Measurements from ENCODE around the gene BICC1. TPM values are rescaled to one million over a fixed set of nuclear protein-coding genes. Genes with fewer than 3 reads are reported as not detected.
A peak's percentile ranks its signal among the peaks of the same experiment; 100 is the strongest.

The BICC1 gene
- total and polyA plus RNA-seq, 10 donors = 0.86 to 5.4 (median 3.5) TPM

DNA sequence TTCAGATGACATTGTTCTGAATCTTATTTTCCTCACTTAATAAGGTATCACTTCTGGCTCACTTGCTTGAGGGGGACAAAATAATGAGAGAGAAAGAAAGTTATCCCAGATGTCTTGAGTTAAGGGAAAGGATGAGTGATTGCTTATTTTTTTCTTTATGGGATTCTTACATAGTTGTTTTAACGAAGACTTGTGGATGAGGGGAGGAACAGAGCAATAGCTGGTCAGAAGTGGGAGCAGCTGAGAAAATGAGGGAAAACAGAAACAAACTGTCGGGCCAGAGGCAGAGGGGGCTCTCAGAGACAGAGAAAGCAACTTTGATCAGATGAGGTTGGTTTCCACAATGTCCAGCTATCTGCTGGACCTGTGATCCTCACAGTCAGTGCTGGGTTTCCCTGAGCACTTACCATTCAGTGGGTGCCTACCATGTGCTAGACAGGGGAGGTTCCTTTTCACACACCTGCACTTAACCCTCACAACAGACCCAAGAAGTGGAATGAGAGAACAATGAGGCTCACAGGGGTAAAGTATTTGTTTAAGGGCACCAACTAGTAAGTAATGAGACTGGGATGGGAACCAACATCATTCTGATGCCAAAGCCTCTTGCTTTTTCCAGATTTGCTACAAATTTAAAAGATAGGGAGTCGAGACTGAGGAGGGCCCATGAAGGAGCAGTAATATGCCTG is 64.2 kb downstream of the BICC1 start:
- no peaks in the 10 kb centered on the region for H3K9me3 ChIP-seq
- WGBS, 5 donors = 55 to 70% (median 62%) methylated on average over 3 of the region's 3 CpGs
- DNase-seq = no peak
- peak overlapping the region in 7 of 8 donors; percentile 14 to 46 (median 42) for H3K27ac ChIP-seq
- TF ChIP-seq, protein P1, sequence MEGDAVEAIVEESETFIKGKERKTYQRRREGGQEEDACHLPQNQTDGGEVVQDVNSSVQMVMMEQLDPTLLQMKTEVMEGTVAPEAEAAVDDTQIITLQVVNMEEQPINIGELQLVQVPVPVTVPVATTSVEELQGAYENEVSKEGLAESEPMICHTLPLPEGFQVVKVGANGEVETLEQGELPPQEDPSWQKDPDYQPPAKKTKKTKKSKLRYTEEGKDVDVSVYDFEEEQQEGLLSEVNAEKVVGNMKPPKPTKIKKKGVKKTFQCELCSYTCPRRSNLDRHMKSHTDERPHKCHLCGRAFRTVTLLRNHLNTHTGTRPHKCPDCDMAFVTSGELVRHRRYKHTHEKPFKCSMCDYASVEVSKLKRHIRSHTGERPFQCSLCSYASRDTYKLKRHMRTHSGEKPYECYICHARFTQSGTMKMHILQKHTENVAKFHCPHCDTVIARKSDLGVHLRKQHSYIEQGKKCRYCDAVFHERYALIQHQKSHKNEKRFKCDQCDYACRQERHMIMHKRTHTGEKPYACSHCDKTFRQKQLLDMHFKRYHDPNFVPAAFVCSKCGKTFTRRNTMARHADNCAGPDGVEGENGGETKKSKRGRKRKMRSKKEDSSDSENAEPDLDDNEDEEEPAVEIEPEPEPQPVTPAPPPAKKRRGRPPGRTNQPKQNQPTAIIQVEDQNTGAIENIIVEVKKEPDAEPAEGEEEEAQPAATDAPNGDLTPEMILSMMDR (IDR thresholded peaks at IDR 0.05 in 8 of 11, conservative IDR thresholded peaks at IDR 0.05 in 3 of 11) = no peak
- TF ChIP-seq POLR2AphosphoS5 (IDR thresholded peaks at IDR 0.05) = no peak
- TF ChIP-seq POLR2A (IDR thresholded peaks at IDR 0.05) = no peak
- peaks cover 0 to 15% (median 7%) of the 10 kb centered on the region in 6 donors for H3K4me1 ChIP-seq
- H3K4me3 ChIP-seq = no peak overlapping the region
- intact Hi-C loops (cut with DNase I; ENCODE audit: low total_unique reads) = no loop called here
- no peaks in the 10 kb centered on the region for H3K27me3 ChIP-seq (replicated peaks in 1 of 7)
- H3K36me3 ChIP-seq = no peaks in the 10 kb centered on the region

DNA sequence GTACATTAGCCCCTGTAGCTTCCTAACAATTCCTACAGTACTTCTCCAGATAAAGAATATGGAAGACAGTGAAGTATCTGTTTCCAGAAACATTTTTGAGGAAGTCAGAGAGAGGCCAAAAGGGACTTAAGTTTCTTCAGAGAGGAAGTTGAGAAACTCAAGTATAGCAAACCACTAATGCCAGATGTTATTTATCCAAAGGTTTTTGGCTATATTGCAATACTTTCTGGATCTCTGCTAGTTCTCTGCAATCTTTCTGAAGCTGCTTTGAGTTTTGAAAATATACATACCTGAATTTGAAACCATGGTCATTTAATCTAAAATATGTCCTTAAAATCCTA is 64.7 kb downstream of the BICC1 start:
- Histone ChIP-seq H3K4me3 (no peak overlapping the region), H3K9me3 (no peaks in the 10 kb centered on the region), H3K27me3 (replicated peaks in 1 of 7) (no peaks in the 10 kb centered on the region), H3K36me3 (no peaks in the 10 kb centered on the region), H3K4me1 (peaks cover 0 to 15% (median 7%) of the 10 kb centered on the region in 6 donors), H3K27ac (peak overlapping the region in 6 of 8 donors; percentile 21 to 46 (median 42))
- DNase-seq = no peak
- TF ChIP-seq POLR2A (IDR thresholded peaks at IDR 0.05) (no peak), POLR2AphosphoS5 (IDR thresholded peaks at IDR 0.05) (no peak)
- TF ChIP-seq, protein P1 (IDR thresholded peaks at IDR 0.05 in 8 of 11, conservative IDR thresholded peaks at IDR 0.05 in 3 of 11) = no peak
- intact Hi-C loops (cut with DNase I; ENCODE audit: low total_unique reads) = no loop called here

DNA sequence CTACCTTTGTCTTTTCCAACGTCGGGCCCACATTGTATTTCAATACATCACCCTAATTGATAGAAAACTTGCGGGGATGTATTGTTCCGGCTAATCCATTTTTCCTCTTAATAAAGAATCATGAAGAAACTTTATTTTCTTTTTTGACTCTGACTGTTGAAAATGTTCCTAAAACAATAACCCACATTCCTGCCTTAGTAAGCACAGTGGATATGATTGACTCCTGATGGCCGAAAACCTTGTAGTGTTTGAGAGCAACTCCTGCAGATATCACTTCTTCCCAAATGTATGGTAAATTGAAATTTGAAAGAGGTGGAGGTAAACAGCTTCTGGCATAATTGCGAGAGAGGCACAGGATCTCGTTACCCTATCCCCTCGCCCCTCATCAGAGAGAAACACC is 65.7 kb downstream of the BICC1 start:
- Histone ChIP-seq H3K27ac (peak overlapping the region in 2 of 8 donors; percentile 27 to 43), H3K9me3 (peaks cover 0 to 5% (median 0%) of the 10 kb centered on the region in 8 donors)
- 89 to 96% (median 92%) methylated on average over 8 of the region's 8 CpGs for WGBS, 5 donors

DNA sequence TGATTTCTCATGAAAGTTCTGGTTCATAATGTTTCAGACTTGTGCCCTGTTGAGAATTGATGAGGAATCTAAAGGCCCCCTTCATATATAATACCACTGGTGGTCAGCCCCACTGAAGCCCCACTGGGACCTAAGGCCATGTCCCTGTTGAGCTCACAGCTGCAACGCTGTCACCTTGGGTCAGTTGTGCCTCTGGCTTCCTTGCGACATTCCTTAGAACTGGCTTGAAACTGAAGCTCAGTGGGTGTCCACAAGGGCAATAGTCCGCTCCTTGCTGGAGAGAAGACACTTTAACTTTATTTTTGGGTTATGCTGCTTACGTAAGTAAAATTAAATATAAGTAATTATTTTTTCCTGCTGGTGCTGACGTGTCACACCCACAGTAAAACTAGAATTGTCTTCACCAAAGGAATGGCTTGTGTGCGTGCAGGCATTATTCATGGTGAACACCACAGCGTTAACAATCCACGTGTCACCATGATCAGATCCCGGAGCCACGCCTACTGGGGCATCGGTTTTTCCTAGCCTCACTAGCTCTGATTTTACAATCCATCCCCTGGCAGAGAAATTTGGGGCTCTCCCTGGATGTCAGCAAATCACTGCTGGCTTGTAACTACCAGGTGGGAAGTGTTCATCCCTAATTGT is 66.5 kb downstream of the BICC1 start:
- intact Hi-C loops (cut with DNase I; ENCODE audit: low total_unique reads) = no loop called here
- no peak overlapping the region for H3K27ac ChIP-seq
- H3K9me3 ChIP-seq = peaks cover 0 to 5% (median 0%) of the 10 kb centered on the region in 8 donors
- H3K4me1 ChIP-seq = peaks cover 0 to 15% (median 7%) of the 10 kb centered on the region in 6 donors
- H3K36me3 ChIP-seq = no peaks in the 10 kb centered on the region
- no peak overlapping the region for H3K4me3 ChIP-seq
- H3K27me3 ChIP-seq (replicated peaks in 1 of 7) = no peaks in the 10 kb centered on the region
- TF ChIP-seq POLR2A (IDR thresholded peaks at IDR 0.05) = no peak
- no peak for TF ChIP-seq POLR2AphosphoS5 (IDR thresholded peaks at IDR 0.05)
- TF ChIP-seq, protein P1 (IDR thresholded peaks at IDR 0.05 in 8 of 11, conservative IDR thresholded peaks at IDR 0.05 in 3 of 11) = no peak
- WGBS, 5 donors = 87 to 96% (median 91%) methylated on average over 11 of the region's 11 CpGs
- DNase-seq = no peak

More for the DNA sequence above, 65.7 kb downstream of the BICC1 start:
- intact Hi-C loops (cut with DNase I; ENCODE audit: low total_unique reads) = no loop called here
- Histone ChIP-seq H3K36me3 (no peaks in the 10 kb centered on the region), H3K4me1 (peaks cover 0 to 15% (median 7%) of the 10 kb centered on the region in 6 donors), H3K27me3 (replicated peaks in 1 of 7) (no peaks in the 10 kb centered on the region), H3K4me3 (no peak overlapping the region)
- no peak for DNase-seq
- TF ChIP-seq POLR2A (IDR thresholded peaks at IDR 0.05) (no peak), POLR2AphosphoS5 (IDR thresholded peaks at IDR 0.05) (no peak)
- TF ChIP-seq, protein P1 (IDR thresholded peaks at IDR 0.05 in 8 of 11, conservative IDR thresholded peaks at IDR 0.05 in 3 of 11) = no peak

All from spleen (tissue), 11 donors.